Epithelial cell of proximal tubule (primary cell): ENCODE data around the gene FMNL2. TPM values are rescaled to one million over a fixed set of nuclear protein-coding genes. Genes with fewer than 3 reads are reported as not detected.

Source experiments
- DNase-seq: peaks from one replicate; pipeline ENCODE4 v3.0.0-alpha.2; 2011; ENCODE audit warnings: low read depth
- H3K4me3 ChIP-seq: 2 replicates; pipeline ENCODE4 v1.5.1; 2011; ENCODE audit warnings: low read depth, mild to moderate bottlenecking, low read length
- total RNA-seq: library from RNA; depleted of rRNA; stranded (reverse); fragments of >200 nt; gene quantifications from 2 replicates; pipeline ENCODE4 v1.2.3, GENCODE V29; 2015
- TF ChIP-seq, protein P1 (sequence below): conservative IDR thresholded peaks from 2 replicates; pipeline ENCODE4 v1.5.1; 2012; ENCODE audit warnings: low read depth, mild to moderate bottlenecking, low read length

Gene FMNL2
- total RNA-seq, 1 donor from 2014 or later, result 29.7 TPM

DNA sequence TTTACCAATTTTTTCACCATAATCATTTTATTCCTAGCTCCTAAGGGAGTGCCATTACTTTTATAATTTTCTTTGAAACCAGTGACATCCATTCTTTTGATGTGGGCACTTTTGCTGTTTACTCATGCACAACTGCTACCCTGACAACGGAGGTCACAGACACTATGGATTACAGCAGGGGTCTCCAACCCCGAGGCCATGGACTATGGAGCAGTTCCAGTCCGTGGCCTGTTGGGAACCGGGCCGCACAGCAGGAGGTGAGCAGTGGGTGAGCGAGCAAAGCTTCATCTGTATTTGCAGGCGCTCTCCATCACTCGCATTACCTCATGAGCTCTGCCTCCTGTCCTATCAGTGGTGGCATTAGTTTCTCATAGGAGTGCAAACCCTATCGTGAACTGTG lies 347.7 kb downstream of the FMNL2 start:
- TF ChIP-seq, protein P1, sequence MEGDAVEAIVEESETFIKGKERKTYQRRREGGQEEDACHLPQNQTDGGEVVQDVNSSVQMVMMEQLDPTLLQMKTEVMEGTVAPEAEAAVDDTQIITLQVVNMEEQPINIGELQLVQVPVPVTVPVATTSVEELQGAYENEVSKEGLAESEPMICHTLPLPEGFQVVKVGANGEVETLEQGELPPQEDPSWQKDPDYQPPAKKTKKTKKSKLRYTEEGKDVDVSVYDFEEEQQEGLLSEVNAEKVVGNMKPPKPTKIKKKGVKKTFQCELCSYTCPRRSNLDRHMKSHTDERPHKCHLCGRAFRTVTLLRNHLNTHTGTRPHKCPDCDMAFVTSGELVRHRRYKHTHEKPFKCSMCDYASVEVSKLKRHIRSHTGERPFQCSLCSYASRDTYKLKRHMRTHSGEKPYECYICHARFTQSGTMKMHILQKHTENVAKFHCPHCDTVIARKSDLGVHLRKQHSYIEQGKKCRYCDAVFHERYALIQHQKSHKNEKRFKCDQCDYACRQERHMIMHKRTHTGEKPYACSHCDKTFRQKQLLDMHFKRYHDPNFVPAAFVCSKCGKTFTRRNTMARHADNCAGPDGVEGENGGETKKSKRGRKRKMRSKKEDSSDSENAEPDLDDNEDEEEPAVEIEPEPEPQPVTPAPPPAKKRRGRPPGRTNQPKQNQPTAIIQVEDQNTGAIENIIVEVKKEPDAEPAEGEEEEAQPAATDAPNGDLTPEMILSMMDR, result no peak
- H3K4me3 ChIP-seq, result no peak overlapping the region
- DNase-seq, result no peak

DNA sequence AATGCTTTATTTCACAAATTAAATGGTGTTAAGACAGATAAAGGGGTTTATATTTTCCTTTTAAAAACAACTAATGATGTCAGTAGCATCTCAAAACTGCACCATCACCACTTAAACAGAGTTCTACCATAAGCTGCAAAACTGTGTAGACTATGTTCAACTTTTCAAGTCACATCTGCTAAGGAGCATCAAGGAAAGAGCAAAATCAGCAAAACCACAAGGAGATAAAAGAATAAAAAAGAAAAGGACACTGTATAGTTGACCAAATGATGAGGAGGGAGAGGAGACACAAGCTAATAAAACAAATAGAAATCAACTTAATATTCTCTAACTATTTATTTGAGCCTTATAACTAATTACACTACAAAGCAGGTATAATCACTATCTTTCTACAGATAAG lies 348.4 kb downstream of the FMNL2 start:
- no peak overlapping the region for H3K4me3 ChIP-seq
- TF ChIP-seq, protein P1, result no peak
- DNase-seq, result no peak

DNA sequence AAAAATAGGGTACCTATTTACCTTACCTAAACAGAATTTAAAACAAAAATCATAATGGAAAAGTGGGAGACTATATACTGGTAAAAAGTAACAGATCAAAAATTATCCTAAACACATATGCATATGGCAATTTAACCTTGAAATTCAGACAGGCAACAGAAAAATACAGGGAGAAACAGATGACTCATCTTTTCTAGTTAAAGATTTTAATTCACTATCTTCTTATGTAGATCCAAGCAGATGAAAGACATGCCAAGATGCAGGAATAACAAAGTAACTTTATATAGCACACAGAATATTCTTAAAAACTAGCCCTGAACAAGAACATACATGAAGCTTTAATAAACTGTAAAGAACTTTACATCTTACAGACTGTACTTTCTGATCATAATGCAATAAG lies 351.3 kb downstream of the FMNL2 start:
- TF ChIP-seq, protein P1, result no peak
- DNase-seq, result no peak
- H3K4me3 ChIP-seq, result no peak overlapping the region

DNA sequence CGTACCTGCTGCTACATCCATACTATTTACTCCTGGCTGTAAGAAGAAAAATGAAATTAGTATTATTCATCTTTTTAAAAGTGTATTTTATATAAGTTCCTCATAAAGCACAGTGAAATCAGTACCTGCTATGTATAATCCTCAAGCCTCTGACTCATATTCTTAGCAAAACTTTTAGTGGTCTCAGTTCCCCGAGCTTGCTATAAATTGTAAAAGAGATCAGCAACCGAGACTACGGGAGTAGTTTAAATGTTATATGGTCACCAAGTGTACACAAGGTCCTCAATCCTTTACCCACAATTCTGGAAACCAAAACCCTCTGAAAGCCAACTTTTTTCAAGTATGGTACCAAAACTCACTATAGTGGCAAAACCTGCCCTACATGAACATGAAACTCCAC lies 358.1 kb downstream of the FMNL2 start:
- TF ChIP-seq, protein P1, result no peak
- H3K4me3 ChIP-seq, result no peak overlapping the region
- no peak for DNase-seq

DNA sequence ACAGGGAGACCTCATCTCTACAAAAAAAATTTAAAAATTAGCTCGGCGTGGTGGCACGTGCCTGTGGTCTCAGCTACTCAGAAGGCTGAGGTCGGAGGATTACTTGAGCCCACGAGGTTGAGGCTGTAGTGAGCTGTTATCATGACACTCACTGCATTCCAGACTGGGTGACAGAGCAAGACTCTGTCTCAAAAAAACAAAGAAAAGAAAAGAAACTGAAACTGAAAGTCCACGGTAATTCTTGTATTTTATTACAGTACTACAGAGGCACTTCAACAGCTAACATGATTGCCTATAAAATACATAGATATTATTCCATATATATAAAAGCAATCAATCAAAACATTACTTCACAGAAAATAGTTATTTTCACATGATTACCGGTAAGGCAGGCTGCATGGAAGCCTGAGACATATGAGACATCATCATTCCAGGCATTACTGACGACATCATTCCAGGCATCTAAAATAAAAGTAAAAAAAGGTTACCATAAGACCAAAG lies 359.2 kb downstream of the FMNL2 start:
- H3K4me3 ChIP-seq, result no peak overlapping the region
- TF ChIP-seq, protein P1, result no peak
- no peak for DNase-seq

DNA sequence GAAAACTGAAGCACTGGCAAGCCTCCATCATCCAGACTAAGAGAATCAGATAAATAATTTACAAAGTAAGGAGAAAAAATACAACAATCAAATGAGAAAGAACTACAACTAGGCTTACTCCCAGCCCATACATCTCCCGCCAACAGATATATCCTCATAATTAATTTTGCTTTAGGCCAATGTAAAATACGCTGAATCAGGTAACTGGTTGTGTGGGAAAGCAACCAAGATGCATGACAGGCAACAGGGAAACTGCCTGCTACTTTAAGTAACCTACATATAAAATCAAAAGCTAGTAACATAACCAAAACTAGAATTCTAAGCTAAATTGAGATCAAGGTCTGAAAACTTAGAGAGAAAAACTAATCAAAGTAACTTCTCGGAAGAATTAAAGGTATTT lies 360.8 kb downstream of the FMNL2 start:
- DNase-seq, result no peak
- TF ChIP-seq, protein P1, result no peak
- no peak overlapping the region for H3K4me3 ChIP-seq

DNA sequence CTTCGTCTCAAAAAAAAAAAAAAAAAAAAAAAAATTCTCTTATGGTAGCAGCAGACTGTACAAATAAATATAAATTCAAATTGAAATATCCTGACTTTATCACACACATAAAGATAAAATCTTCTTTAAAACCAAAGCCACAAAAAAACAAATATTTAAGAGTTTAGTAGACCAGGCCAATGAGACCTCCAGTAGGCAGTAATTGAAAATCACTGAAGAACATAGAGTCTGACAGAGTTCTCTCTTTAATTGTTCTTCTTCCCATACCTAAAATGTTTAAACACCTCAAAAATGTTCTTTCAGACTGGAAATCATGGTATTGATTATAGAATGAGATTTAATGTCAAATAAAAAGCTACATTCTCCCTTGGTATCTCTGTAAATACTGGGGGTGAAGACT lies 361.5 kb downstream of the FMNL2 start:
- H3K4me3 ChIP-seq, result no peak overlapping the region
- TF ChIP-seq, protein P1, result no peak
- DNase-seq, result no peak

Other genes with a start within 250 kb of the FMNL2 start
- 0.14 and 0.52 TPM in 2 replicates for gene CACNB4, start 236.1 kb upstream of the FMNL2 start, total RNA-seq
- 18.7 and 20.9 TPM in 2 replicates for gene STAM2, start 159.4 kb upstream of the FMNL2 start, total RNA-seq